Common myeloid progenitor, CD34-positive (primary cell): ENCODE measurements around the gene ARHGAP15.

Source experiments
- CTCF ChIA-PET: fragments of 350-600 bp; sonication (Branson Sonifier 250); formaldehyde crosslinking; loops from one replicate; lab custom pipeline; 2021; ENCODE audit warnings: antibody characterized with exemption; lab: Charles Lee
- POLR2A ChIA-PET: fragments of 350-600 bp; sonication (Branson Sonifier 250); formaldehyde crosslinking; loops from one replicate; lab custom pipeline; 2021; ENCODE audit warnings: antibody characterized with exemption; lab: Charles Lee
- DNase-seq, 3 donors: peaks; one replicate each; pipeline versions ENCODE4 v3.0.0 to v3.0.0-alpha.2; 2013
- H3K27ac ChIP-seq, 2 experiments: 1 replicate in 1 of 2; 2 replicates in 1 of 2; pipeline ENCODE4 v1.7.0; 2013; ENCODE audit warnings: inconsistent platforms in 2 of 2, low read length in 2 of 2, mild to moderate bottlenecking in 2 of 2, low read depth in 1 of 2, moderate library complexity in 1 of 2; ENCODE audit not compliant: severe bottlenecking in 2 of 2, insufficient read depth in 1 of 2, poor library complexity in 1 of 2
- H3K27me3 ChIP-seq, 5 experiments: replicated peaks in 2 of 5; 1 replicate in 3 of 5; 2 replicates in 2 of 5; pipeline versions ENCODE4 v1.6.1 to v1.7.0; 2013; ENCODE audit warnings: low read length in 4 of 5, mild to moderate bottlenecking in 2 of 5, moderate library complexity in 2 of 5, inconsistent platforms in 1 of 5; ENCODE audit not compliant: insufficient read depth in 5 of 5, control insufficient read depth in 4 of 5
- H3K36me3 ChIP-seq, 4 experiments: 1 replicate in 2 of 4; 2 replicates in 2 of 4; pipeline versions ENCODE4 v1.6.1 to v1.7.0; 2013; ENCODE audit warnings: low read length in 3 of 4, control low read depth in 1 of 4, mild to moderate bottlenecking in 1 of 4; ENCODE audit not compliant: control insufficient read depth in 4 of 4, insufficient read depth in 4 of 4
- H3K4me1 ChIP-seq, 4 experiments: 1 replicate in 3 of 4; 2 replicates in 1 of 4; pipeline versions ENCODE4 v1.6.1 to v1.7.1; 2013; ENCODE audit warnings: low read length in 3 of 4, mild to moderate bottlenecking in 3 of 4, control low read depth in 1 of 4, inconsistent platforms in 1 of 4, moderate library complexity in 1 of 4; ENCODE audit not compliant: control insufficient read depth in 4 of 4, insufficient read depth in 4 of 4; ENCODE audit errors: control extremely low read depth in 1 of 4
- H3K4me3 ChIP-seq, 7 experiments: 1 replicate in 4 of 7; 2 replicates in 3 of 7; pipeline versions ENCODE4 v1.5.1 to v1.7.0; 2013; ENCODE audit warnings: mild to moderate bottlenecking in 7 of 7, low read length in 6 of 7, moderate library complexity in 6 of 7, inconsistent platforms in 2 of 7, low read depth in 2 of 7, control low read depth in 1 of 7; ENCODE audit not compliant: insufficient read depth in 4 of 7, control insufficient read depth in 1 of 7; ENCODE audit errors: extremely low read depth in 1 of 7
- H3K9me3 ChIP-seq, 5 experiments: 1 replicate in 4 of 5; 2 replicates in 1 of 5; pipeline versions ENCODE4 v1.6.1 to v1.7.1; 2013; ENCODE audit warnings: low read length in 4 of 5, mild to moderate bottlenecking in 2 of 5, inconsistent platforms in 1 of 5, low read depth in 1 of 5, moderate library complexity in 1 of 5; ENCODE audit not compliant: control insufficient read depth in 4 of 5, insufficient read depth in 2 of 5; ENCODE audit errors: control extremely low read depth in 1 of 5
- WGBS: methylation state at CpG from one replicate; pipeline ENCODE4 v1.1.5; 2013; ENCODE audit not compliant: insufficient coverage; 5-methylcytosine and 5-hydroxymethylcytosine counted together

ARHGAP15 gene

DNA sequence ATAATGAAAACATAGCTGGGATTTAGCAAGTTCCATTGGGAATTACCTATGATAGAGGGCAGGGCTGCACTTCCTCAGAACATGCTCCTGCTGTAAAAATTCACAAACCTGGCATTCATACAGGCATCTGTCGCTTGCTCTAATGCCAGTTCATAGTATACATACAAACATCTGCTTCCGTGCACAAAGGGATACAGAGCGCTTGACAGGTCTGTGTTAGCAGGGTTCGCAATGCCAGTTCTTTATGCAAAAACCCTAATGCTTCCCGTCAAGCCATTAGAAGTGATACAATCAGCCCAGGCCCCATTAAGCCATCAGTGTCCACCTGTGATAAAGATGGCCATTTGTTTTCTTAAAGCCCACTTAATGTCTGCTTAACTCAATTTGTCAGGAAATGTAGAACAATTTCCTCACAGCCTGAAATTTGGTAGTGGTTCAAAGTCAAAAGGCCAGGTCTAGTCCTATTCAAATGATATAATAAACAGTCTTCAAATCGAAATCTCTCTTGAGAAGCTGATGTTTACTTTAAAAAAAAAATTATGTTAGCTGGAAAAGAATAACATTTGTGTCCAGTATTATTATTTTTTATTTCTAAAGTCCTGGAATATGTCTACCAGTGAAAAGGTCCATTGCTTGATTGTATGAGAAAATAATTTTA, 556.3 kb downstream of the ARHGAP15 start:
- Histone ChIP-seq H3K4me1 (peaks cover 0 to 5% (median 3%) of the 10 kb centered on the region in 4 experiments), H3K27ac (no peak overlapping the region), H3K9me3 (no peaks in the 10 kb centered on the region), H3K4me3 (no peak overlapping the region), H3K27me3 (no peaks in the 10 kb centered on the region), H3K36me3 (peaks cover 0 to 3% (median 0%) of the 10 kb centered on the region in 4 experiments)
- DNase-seq = no peak
- ChIA-PET CTCF (interaction anchor here (1.1 kb wide), 1 partner anchor 11 kb away, joined by 3 read pairs; no protein-coding TSS in a partner anchor), POLR2A (no interaction called here)
- WGBS = 100% methylated on average over 4 of the region's 6 CpGs

- peak; percentile 32 to 55 (median 53) for DNase-seq
- WGBS = 67% methylated on average over 1 of the region's 5 CpGs
Measured at GRCh38 chr2:143686585-143687164, 557.5 kb downstream of the ARHGAP15 start.

DNA sequence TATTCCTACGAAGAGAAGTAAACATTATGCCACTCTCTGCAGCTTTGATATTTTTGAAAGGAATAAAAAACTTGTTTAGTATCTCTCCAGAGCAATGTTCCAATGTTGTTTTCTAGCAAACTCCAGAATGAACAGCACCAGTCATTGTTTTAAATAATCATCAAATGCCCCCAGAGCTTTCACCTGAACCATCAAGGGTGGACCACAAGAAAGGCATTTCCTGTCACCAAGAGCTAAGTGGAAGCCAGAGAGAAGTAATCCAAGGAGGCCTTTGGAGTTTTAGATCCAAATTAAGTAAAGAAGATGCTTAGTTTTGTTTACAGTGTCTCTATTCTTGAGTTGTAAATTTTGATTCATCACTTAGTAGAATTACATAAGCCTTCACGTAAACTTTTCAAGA, 559.0 kb downstream of the ARHGAP15 start:
- POLR2A ChIA-PET = no interaction called here
- no CpG with 5 or more reads among the region's 2 CpGs for WGBS

More at GRCh38 chr2:143686585-143687164, 557.5 kb downstream of the ARHGAP15 start:
- ChIA-PET POLR2A (no interaction called here), CTCF (interaction anchor here (1.1 to 1.3 kb wide), 2 partner anchors 8 to 13 kb away, joined by 3 to 10 read pairs; no protein-coding TSS in a partner anchor)
- Histone ChIP-seq H3K27ac (no peak overlapping the region), H3K4me1 (peaks cover 0 to 5% (median 3%) of the 10 kb centered on the region in 4 experiments), H3K36me3 (peaks cover 0 to 3% (median under 1%) of the 10 kb centered on the region in 4 experiments), H3K9me3 (no peaks in the 10 kb centered on the region), H3K4me3 (no peak overlapping the region), H3K27me3 (no peaks in the 10 kb centered on the region)

DNA sequence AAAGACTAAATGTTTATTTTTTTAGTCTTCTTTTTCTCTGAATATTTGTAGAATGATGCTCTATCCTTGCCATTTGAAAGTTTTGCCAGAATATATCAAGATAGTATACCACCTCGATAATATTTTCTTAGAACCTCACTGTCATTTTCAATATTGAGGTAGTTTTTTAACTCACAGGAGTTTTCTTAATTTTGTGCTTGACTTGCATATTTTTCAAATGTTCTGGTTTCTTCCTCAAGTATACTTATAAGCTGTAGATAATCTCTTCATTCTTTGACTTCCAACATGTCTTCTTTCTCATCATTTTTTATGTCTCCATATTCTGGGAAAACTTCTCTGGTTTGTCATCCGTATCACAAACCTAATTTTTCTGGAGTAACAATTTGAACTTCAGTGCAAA, 559.6 kb downstream of the ARHGAP15 start:
- no peak for DNase-seq
- H3K36me3 ChIP-seq = peaks cover 0 to 5% (median 2%) of the 10 kb centered on the region in 4 experiments
- ChIA-PET POLR2A (no interaction called here), CTCF (interaction anchor here (1.0 to 2.1 kb wide), 3 partner anchors 9 to 84 kb away, joined by 3 to 6 read pairs (median 3); no protein-coding TSS in a partner anchor)
- WGBS = no CpG with 5 or more reads among the region's 2 CpGs
- peaks cover 0 to 4% (median 0%) of the 10 kb centered on the region in 4 experiments for H3K4me1 ChIP-seq
- H3K9me3 ChIP-seq = no peaks in the 10 kb centered on the region
- no peaks in the 10 kb centered on the region for H3K27me3 ChIP-seq
- no peak overlapping the region for H3K4me3 ChIP-seq
- no peak overlapping the region for H3K27ac ChIP-seq

More for the DNA sequence above, 559.0 kb downstream of the ARHGAP15 start:
- H3K4me3 ChIP-seq = no peak overlapping the region
- H3K9me3 ChIP-seq = no peaks in the 10 kb centered on the region
- CTCF ChIA-PET = interaction anchor here (1.4 to 2.1 kb wide), 2 partner anchors 9 to 12 kb away, joined by 3 to 6 read pairs; no protein-coding TSS in a partner anchor
- peaks cover 0 to 5% (median 2%) of the 10 kb centered on the region in 4 experiments for H3K36me3 ChIP-seq
- H3K27ac ChIP-seq = no peak overlapping the region
- peaks cover 0 to 4% (median 0%) of the 10 kb centered on the region in 4 experiments for H3K4me1 ChIP-seq
- DNase-seq = no peak
- H3K27me3 ChIP-seq = no peaks in the 10 kb centered on the region

DNA sequence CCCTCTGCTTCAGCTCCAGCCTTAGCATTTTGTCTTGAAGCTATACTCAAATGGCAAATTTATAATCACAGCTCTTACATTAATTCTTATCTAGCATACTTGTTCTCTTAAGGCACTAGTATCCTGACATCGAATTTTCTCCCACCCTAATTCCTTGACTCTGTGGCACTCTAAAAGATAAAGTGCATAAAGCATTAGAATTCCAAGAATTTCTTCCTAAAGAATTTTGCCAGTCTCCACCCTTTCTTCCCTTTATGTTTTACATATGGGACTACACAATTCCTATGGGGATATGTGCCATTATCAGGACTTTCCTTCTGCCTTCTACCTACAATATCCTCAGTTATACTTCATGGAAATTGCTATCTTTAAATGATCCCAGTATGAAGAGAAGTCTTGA, 560.3 kb downstream of the ARHGAP15 start:
- POLR2A ChIA-PET = no interaction called here
- Histone ChIP-seq H3K4me3 (no peak overlapping the region), H3K27me3 (no peaks in the 10 kb centered on the region), H3K36me3 (peaks cover 0 to 5% (median 2%) of the 10 kb centered on the region in 4 experiments), H3K27ac (no peak overlapping the region), H3K4me1 (peaks cover 0 to 4% (median 0%) of the 10 kb centered on the region in 4 experiments), H3K9me3 (no peaks in the 10 kb centered on the region)
- no peak for DNase-seq
- CTCF ChIA-PET = interaction anchor here (1.0 to 2.1 kb wide), 3 partner anchors 10 to 85 kb away, joined by 3 to 6 read pairs (median 3); no protein-coding TSS in a partner anchor
- 100% methylated on average over 1 of the region's 1 CpG for WGBS

- WGBS = no CpG with 5 or more reads among the region's 2 CpGs
- Histone ChIP-seq H3K4me1 (peaks cover 0 to 4% (median 0%) of the 10 kb centered on the region in 4 experiments), H3K4me3 (no peak overlapping the region), H3K9me3 (no peaks in the 10 kb centered on the region), H3K27me3 (no peaks in the 10 kb centered on the region), H3K36me3 (peaks cover 0 to 5% (median 2%) of the 10 kb centered on the region in 4 experiments), H3K27ac (no peak overlapping the region)
- ChIA-PET CTCF (no interaction called here), POLR2A (no interaction called here)
- DNase-seq = no peak
Measured at GRCh38 chr2:143690235-143690634, 561.0 kb downstream of the ARHGAP15 start.
